GM12878 (cell line): ENCODE results near the gene FAP.

Source experiments
- CREM ChIP-seq: IDR thresholded peaks from 2 replicates; pipeline ENCODE4 v1.6.1; 2014; ENCODE audit warnings: antibody characterized with exemption, low read depth
- CTCF ChIP-seq, 3 experiments: IDR thresholded peaks in 2 of 3; conservative IDR thresholded peaks in 1 of 3; 2 replicates each; pipeline ENCODE4 v1.5.1; 2011; ENCODE audit warnings: low read depth in 3 of 3, low read length in 3 of 3, mild to moderate bottlenecking in 3 of 3, control low read depth in 2 of 3, moderate library complexity in 2 of 3, inconsistent platforms in 1 of 3, mixed read lengths in 1 of 3; ENCODE audit not compliant: control insufficient read depth in 2 of 3, insufficient read depth in 1 of 3; ENCODE audit errors: extremely low read depth in 1 of 3
- EZH2 ChIP-seq: IDR thresholded peaks from 2 replicates; pipeline ENCODE4 v1.6.1; 2012; ENCODE audit warnings: low read depth, mild to moderate bottlenecking, control low read depth, inconsistent platforms, low read length, borderline replicate concordance; ENCODE audit not compliant: control insufficient read depth
- LARP7 ChIP-seq: fragments of 450-650 bp; IDR thresholded peaks from 2 replicates; pipeline ENCODE4 v1.6.1; 2017; ENCODE audit warnings: mild to moderate bottlenecking
- MYC ChIP-seq: IDR thresholded peaks from 2 replicates; pipeline ENCODE4 v1.6.1; 2011; ENCODE audit warnings: mild to moderate bottlenecking, low read length, moderate library complexity, inconsistent platforms; ENCODE audit not compliant: insufficient read depth, insufficient replicate concordance, insufficient read length, severe bottlenecking
- NFYB ChIP-seq: IDR thresholded peaks from 2 replicates; pipeline ENCODE4 v1.6.1; 2011; ENCODE audit warnings: low read depth, mild to moderate bottlenecking, low read length, improper control_type of control experiment, moderate library complexity; ENCODE audit not compliant: insufficient read depth
- PBX3 ChIP-seq: IDR thresholded peaks from 2 replicates; pipeline ENCODE4 v1.6.1; 2011; ENCODE audit warnings: mild to moderate bottlenecking, low read depth, low read length, moderate library complexity; ENCODE audit not compliant: insufficient replicate concordance
- POLR2A ChIP-seq: IDR thresholded peaks from 2 replicates; pipeline ENCODE4 v1.6.1; 2011; ENCODE audit warnings: low read depth, mild to moderate bottlenecking, low read length
- RFX5 ChIP-seq: IDR thresholded peaks from 2 replicates; pipeline ENCODE4 v1.6.1; 2011; ENCODE audit warnings: low read depth, low read length, improper control_type of control experiment
- SREBF1 ChIP-seq: IDR thresholded peaks from 2 replicates; pipeline ENCODE4 v1.6.1; 2012; ENCODE audit warnings: mild to moderate bottlenecking, low read length
- ZNF274 ChIP-seq: IDR thresholded peaks from one replicate; pipeline ENCODE4 v1.8.0; 2011; ENCODE audit not compliant: insufficient read length, insufficient read depth
- TF ChIP-seq, protein P1 (sequence below): IDR thresholded peaks from 2 replicates; pipeline ENCODE4 v1.6.1; 2011; ENCODE audit warnings: borderline replicate concordance, low read depth, mild to moderate bottlenecking, moderate library complexity, mixed read lengths, low read length; ENCODE audit not compliant: insufficient read depth; ENCODE audit errors: extremely low read length
- TF ChIP-seq, protein P2 (sequence below): IDR thresholded peaks from 2 replicates; pipeline ENCODE4 v1.6.1; 2011; ENCODE audit warnings: low read depth, low read length, improper control_type of control experiment, borderline replicate concordance

- TF ChIP-seq ZNF274, result no peak
- TF ChIP-seq, protein P1, sequence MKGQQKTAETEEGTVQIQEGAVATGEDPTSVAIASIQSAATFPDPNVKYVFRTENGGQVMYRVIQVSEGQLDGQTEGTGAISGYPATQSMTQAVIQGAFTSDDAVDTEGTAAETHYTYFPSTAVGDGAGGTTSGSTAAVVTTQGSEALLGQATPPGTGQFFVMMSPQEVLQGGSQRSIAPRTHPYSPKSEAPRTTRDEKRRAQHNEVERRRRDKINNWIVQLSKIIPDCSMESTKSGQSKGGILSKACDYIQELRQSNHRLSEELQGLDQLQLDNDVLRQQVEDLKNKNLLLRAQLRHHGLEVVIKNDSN, result no peak
- TF ChIP-seq PBX3, result no peak
- no peak for TF ChIP-seq EZH2
- TF ChIP-seq RFX5, result no peak
- no peak for TF ChIP-seq MYC
- no peak for TF ChIP-seq CTCF (IDR thresholded peaks at IDR 0.05 in 2 of 3, conservative IDR thresholded peaks at IDR 0.05 in 1 of 3; ENCODE audit: control insufficient read depth in 2 of 3, extremely low read depth in 1 of 3, insufficient read depth in 1 of 3, low read depth in 3 of 3, low read length in 3 of 3)
- TF ChIP-seq CREM, result no peak
- no peak for TF ChIP-seq POLR2A
- TF ChIP-seq SREBF1, result no peak
- TF ChIP-seq, protein P2, sequence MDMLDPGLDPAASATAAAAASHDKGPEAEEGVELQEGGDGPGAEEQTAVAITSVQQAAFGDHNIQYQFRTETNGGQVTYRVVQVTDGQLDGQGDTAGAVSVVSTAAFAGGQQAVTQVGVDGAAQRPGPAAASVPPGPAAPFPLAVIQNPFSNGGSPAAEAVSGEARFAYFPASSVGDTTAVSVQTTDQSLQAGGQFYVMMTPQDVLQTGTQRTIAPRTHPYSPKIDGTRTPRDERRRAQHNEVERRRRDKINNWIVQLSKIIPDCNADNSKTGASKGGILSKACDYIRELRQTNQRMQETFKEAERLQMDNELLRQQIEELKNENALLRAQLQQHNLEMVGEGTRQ, result no peak
- TF ChIP-seq NFYB, result no peak
- no peak for TF ChIP-seq LARP7
Observed at GRCh38 chr2:162196638-162197037, 46.6 kb downstream of the FAP start.
